WTC11 (cell line): ENCODE data around the gene FCRLB. TPM values are rescaled to one million over a fixed set of nuclear protein-coding genes. Genes with fewer than 3 reads are reported as not detected.
A peak's percentile ranks its signal among the peaks of the same experiment; 100 is the strongest.

Experiments
- ATAC-seq: fragments of 200-7000 bp; cut with Tn5 transposase; 2 replicates; pipeline ENCODE4 v1.10.0; 2021; ENCODE audit warnings: mild to moderate bottlenecking, moderate library complexity
- CTCF ChIA-PET: fragments of 300-600 bp; sonication (Branson Sonifier 250); formaldehyde crosslinking; loops from one replicate; lab custom pipeline; 2021; ENCODE audit warnings: antibody characterized with exemption; lab: Charles Lee
- POLR2A ChIA-PET: fragments of 350-600 bp; sonication (Branson Sonifier 250); formaldehyde crosslinking; loops from one replicate; lab custom pipeline; 2021; ENCODE audit warnings: antibody characterized with exemption; lab: Charles Lee
- DNase-seq: peaks from one replicate; pipeline ENCODE4 v3.0.0; 2021; ENCODE audit warnings: low spot score
- H3K27ac Mint-ChIP-seq: 2 replicates; pipeline ENCODE4 v1.8.0; 2021; ENCODE audit warnings: mixed read lengths
- H3K27me3 Mint-ChIP-seq: 2 replicates; pipeline ENCODE4 v1.8.0; 2021; ENCODE audit warnings: low read depth, mild to moderate bottlenecking, moderate library complexity, mixed read lengths
- H3K36me3 Mint-ChIP-seq: 2 replicates; pipeline ENCODE4 v1.8.0; 2021; ENCODE audit warnings: mixed read lengths
- H3K4me1 Mint-ChIP-seq: 2 replicates; pipeline ENCODE4 v1.8.0; 2022; ENCODE audit warnings: mixed read lengths
- H3K4me3 Mint-ChIP-seq: 2 replicates; pipeline ENCODE4 v1.8.0; 2021; ENCODE audit warnings: mild to moderate bottlenecking, moderate library complexity, mixed read lengths
- H3K9me3 Mint-ChIP-seq: 2 replicates; pipeline ENCODE4 v1.8.0; 2021; ENCODE audit warnings: mixed read lengths
- ATF1 ChIP-seq: sonication (generic); formaldehyde crosslinking; IDR thresholded peaks from 2 replicates; pipeline ENCODE4 v1.8.1; 2023; ENCODE audit warnings: mild to moderate bottlenecking, moderate library complexity, missing genetic modification reagents
- EMX1 ChIP-seq: fragments of 250-450 bp; sonication (Bioruptor Pico); IDR thresholded peaks from 2 replicates; pipeline ENCODE4 v1.8.0; 2021; ENCODE audit warnings: mild to moderate bottlenecking
- ETV6 ChIP-seq: sonication (generic); formaldehyde crosslinking; IDR thresholded peaks from 2 replicates; pipeline ENCODE4 v1.8.1; 2022; ENCODE audit warnings: mild to moderate bottlenecking, missing genetic modification reagents
- GTF2I ChIP-seq: fragments of 250-450 bp; sonication (Bioruptor Pico); conservative IDR thresholded peaks from 2 replicates; pipeline ENCODE4 v1.4.0; 2021; ENCODE audit warnings: mild to moderate bottlenecking
- MYBL2 ChIP-seq: sonication (generic); formaldehyde crosslinking; IDR thresholded peaks from 2 replicates; pipeline ENCODE4 v1.8.1; 2023; ENCODE audit warnings: mild to moderate bottlenecking, moderate library complexity, missing genetic modification reagents
- NFE2L1 ChIP-seq: sonication (generic); formaldehyde crosslinking; IDR thresholded peaks from 2 replicates; pipeline ENCODE4 v1.8.1; 2023; ENCODE audit warnings: missing genetic modification reagents
- NR2C2 ChIP-seq: sonication (generic); formaldehyde crosslinking; IDR thresholded peaks from 2 replicates; pipeline ENCODE4 v1.8.0; 2022; ENCODE audit warnings: mild to moderate bottlenecking, missing genetic modification reagents
- NR3C1 ChIP-seq: sonication (generic); formaldehyde crosslinking; conservative IDR thresholded peaks from 2 replicates; pipeline ENCODE4 v1.8.1; 2023; ENCODE audit warnings: low read depth, mild to moderate bottlenecking, missing genetic modification reagents
- RORB ChIP-seq: fragments of 250-450 bp; sonication (Bioruptor Pico); IDR thresholded peaks from 2 replicates; pipeline ENCODE4 v1.9.0; 2021; ENCODE audit warnings: mild to moderate bottlenecking
- SMAD3 ChIP-seq: sonication (generic); formaldehyde crosslinking; IDR thresholded peaks from 2 replicates; pipeline ENCODE4 v1.8.0; 2022; ENCODE audit warnings: missing genetic modification reagents, mild to moderate bottlenecking, borderline replicate concordance
- TCF7 ChIP-seq: sonication (generic); formaldehyde crosslinking; IDR thresholded peaks from 2 replicates; pipeline ENCODE4 v1.8.0; 2022; ENCODE audit warnings: mild to moderate bottlenecking, low read depth, missing genetic modification reagents, moderate library complexity
- TEAD4 ChIP-seq: sonication (generic); formaldehyde crosslinking; IDR thresholded peaks from 2 replicates; pipeline ENCODE4 v1.8.0; 2022; ENCODE audit warnings: mild to moderate bottlenecking, missing genetic modification reagents
- ZNF138 ChIP-seq: sonication (generic); formaldehyde crosslinking; conservative IDR thresholded peaks from 2 replicates; pipeline ENCODE4 v1.8.1; 2022; ENCODE audit warnings: mild to moderate bottlenecking, moderate library complexity, missing genetic modification reagents
- ZNF232 ChIP-seq: sonication (generic); formaldehyde crosslinking; IDR thresholded peaks from 2 replicates; pipeline ENCODE4 v1.8.0; 2022; ENCODE audit warnings: mild to moderate bottlenecking, missing genetic modification reagents
- total RNA-seq: library from RNA; stranded (reverse); gene quantifications from 3 replicates; pipeline ENCODE4 v1.2.3, GENCODE V29; 2021
- TF ChIP-seq, protein P1 (sequence below): fragments of 200-600 bp; IDR thresholded peaks from 2 replicates; pipeline ENCODE4 v1.8.0; 2022; ENCODE audit warnings: antibody characterized with exemption
- TF ChIP-seq, protein P2 (sequence below): sonication (generic); formaldehyde crosslinking; IDR thresholded peaks from 2 replicates; pipeline ENCODE4 v1.8.1; 2022; ENCODE audit warnings: missing genetic modification reagents, borderline replicate concordance
- TF ChIP-seq, protein P3 (sequence below): sonication (generic); formaldehyde crosslinking; IDR thresholded peaks from 2 replicates; pipeline ENCODE4 v1.8.0; 2023; ENCODE audit warnings: missing genetic modification reagents
- TF ChIP-seq, protein P4 (sequence below): sonication (generic); formaldehyde crosslinking; IDR thresholded peaks from 2 replicates; pipeline ENCODE4 v1.8.1; 2022; ENCODE audit warnings: low read depth, missing genetic modification reagents, borderline replicate concordance

Gene FCRLB
- total RNA-seq, 1 experiment from 2014 or later, result 0.37 TPM

DNA sequence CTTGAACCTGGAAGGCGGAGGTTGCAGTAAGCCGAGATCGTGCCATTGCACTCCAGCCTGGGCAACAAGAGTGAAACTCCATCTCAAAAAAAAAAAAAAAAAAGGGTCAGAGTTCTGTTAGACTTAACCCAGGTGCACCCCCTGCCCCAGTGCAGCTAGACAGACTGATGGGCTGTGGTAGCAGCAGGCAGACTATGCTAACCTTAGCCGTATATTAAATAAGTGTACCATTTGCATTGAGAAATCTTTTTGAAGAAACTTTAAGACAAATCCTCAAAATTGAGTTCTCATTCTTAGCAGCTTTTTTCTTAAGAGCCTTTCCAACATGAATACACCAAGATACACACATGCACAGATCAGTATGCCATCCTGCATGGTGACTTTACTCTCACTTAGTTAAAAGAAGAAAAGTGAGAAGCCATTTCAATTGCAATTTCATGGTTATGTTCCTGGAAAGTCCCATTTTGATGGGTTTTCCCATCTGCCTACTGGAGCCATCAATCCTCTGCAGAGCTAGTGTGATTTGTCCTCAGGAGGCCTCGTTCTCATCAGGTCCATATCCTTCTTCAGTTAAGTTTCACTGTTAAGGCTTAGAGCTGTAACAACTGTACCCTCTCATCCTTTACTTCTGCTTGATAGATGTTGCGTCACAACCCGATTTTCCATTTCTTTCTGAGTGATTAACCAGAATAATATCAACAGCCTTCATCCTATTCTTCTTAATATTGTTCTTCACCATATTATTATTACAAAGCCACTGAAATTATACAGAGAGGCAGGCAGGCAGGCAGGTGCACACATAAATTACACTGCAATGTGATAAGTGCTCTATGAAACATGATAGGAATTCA, 7.3 kb downstream of the FCRLB start:
- Mint-ChIP-seq H3K4me1 (peaks cover 36% of the 10 kb centered on the region), H3K9me3 (no peaks in the 10 kb centered on the region), H3K27ac (no peak overlapping the region), H3K4me3 (peak overlapping the region; percentile 90), H3K27me3 (peaks cover 50% of the 10 kb centered on the region), H3K36me3 (no peaks in the 10 kb centered on the region)
- TF ChIP-seq ZNF232 (no peak), TCF7 (CRISPR knock-in tag) (no peak)
- CTCF ChIA-PET, result interaction anchor here (1.1 kb wide), 1 partner anchor 10 kb away, joined by 6 read pairs; no protein-coding TSS in a partner anchor
- POLR2A ChIA-PET, result no interaction called here
- DNase-seq, result no peak
- ATAC-seq, result no peak

DNA sequence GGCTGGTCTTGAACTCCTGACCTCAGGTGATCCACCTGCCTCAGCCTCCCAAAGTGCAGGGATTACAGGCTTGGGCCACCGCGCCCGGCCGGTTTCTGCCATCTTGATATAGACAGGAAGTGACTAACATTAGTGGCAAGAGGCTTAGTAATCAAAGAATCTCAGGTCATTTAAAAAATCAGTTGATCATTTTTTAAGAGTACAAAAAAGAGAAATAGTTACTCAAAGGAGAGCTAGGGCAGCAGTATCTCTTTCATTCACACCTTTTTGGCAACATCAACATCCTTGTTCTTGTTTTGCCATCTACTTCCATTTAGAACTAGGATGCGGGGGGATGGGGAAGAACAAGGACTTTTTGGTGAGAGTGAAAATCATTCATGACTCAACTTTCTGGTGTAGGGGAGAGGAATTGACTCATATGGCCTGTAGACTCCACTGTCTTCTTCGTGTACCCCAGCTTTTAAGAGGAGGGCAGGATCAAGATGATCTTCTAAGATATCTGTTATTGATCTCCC, 8.8 kb downstream of the FCRLB start:
- Mint-ChIP-seq H3K9me3 (no peaks in the 10 kb centered on the region), H3K27ac (no peak overlapping the region), H3K4me1 (peaks cover 33% of the 10 kb centered on the region), H3K4me3 (no peak overlapping the region), H3K27me3 (peaks cover 35% of the 10 kb centered on the region), H3K36me3 (no peaks in the 10 kb centered on the region)
- ATAC-seq (no peak), DNase-seq (no peak)
- POLR2A ChIA-PET, result no interaction called here
- CTCF ChIA-PET, result interaction anchor here (1.5 kb wide), 1 partner anchor 11 kb away, joined by 7 read pairs; no protein-coding TSS in a partner anchor
- TF ChIP-seq ATF1, result no peak
- TF ChIP-seq TEAD4, result no peak
- no peak for TF ChIP-seq SMAD3 (CRISPR knock-in tag)
- TF ChIP-seq, protein P1, sequence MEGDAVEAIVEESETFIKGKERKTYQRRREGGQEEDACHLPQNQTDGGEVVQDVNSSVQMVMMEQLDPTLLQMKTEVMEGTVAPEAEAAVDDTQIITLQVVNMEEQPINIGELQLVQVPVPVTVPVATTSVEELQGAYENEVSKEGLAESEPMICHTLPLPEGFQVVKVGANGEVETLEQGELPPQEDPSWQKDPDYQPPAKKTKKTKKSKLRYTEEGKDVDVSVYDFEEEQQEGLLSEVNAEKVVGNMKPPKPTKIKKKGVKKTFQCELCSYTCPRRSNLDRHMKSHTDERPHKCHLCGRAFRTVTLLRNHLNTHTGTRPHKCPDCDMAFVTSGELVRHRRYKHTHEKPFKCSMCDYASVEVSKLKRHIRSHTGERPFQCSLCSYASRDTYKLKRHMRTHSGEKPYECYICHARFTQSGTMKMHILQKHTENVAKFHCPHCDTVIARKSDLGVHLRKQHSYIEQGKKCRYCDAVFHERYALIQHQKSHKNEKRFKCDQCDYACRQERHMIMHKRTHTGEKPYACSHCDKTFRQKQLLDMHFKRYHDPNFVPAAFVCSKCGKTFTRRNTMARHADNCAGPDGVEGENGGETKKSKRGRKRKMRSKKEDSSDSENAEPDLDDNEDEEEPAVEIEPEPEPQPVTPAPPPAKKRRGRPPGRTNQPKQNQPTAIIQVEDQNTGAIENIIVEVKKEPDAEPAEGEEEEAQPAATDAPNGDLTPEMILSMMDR, result no peak
- TF ChIP-seq RORB (CRISPR knock-in tag), result no peak
- TF ChIP-seq, protein P2, sequence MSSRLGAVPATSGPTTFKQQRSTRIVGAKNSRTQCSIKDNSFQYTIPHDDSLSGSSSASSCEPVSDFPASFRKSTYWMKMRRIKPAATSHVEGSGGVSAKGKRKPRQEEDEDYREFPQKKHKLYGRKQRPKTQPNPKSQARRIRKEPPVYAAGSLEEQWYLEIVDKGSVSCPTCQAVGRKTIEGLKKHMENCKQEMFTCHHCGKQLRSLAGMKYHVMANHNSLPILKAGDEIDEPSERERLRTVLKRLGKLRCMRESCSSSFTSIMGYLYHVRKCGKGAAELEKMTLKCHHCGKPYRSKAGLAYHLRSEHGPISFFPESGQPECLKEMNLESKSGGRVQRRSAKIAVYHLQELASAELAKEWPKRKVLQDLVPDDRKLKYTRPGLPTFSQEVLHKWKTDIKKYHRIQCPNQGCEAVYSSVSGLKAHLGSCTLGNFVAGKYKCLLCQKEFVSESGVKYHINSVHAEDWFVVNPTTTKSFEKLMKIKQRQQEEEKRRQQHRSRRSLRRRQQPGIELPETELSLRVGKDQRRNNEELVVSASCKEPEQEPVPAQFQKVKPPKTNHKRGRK (CRISPR knock-in tag), result no peak
- TF ChIP-seq ETV6 (CRISPR knock-in tag), result no peak
- TF ChIP-seq GTF2I (CRISPR knock-in tag), result no peak
- no peak for TF ChIP-seq ZNF138
- no peak for TF ChIP-seq NR3C1 (CRISPR knock-in tag)
- TF ChIP-seq, protein P3, sequence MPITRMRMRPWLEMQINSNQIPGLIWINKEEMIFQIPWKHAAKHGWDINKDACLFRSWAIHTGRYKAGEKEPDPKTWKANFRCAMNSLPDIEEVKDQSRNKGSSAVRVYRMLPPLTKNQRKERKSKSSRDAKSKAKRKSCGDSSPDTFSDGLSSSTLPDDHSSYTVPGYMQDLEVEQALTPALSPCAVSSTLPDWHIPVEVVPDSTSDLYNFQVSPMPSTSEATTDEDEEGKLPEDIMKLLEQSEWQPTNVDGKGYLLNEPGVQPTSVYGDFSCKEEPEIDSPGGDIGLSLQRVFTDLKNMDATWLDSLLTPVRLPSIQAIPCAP, result no peak
- TF ChIP-seq NFE2L1 (CRISPR knock-in tag), result no peak
- no peak for TF ChIP-seq ZNF232
- TF ChIP-seq MYBL2 (CRISPR knock-in tag), result no peak
- TF ChIP-seq, protein P4, sequence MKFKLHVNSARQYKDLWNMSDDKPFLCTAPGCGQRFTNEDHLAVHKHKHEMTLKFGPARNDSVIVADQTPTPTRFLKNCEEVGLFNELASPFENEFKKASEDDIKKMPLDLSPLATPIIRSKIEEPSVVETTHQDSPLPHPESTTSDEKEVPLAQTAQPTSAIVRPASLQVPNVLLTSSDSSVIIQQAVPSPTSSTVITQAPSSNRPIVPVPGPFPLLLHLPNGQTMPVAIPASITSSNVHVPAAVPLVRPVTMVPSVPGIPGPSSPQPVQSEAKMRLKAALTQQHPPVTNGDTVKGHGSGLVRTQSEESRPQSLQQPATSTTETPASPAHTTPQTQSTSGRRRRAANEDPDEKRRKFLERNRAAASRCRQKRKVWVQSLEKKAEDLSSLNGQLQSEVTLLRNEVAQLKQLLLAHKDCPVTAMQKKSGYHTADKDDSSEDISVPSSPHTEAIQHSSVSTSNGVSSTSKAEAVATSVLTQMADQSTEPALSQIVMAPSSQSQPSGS, result no peak
- TF ChIP-seq EMX1 (CRISPR knock-in tag), result no peak
- TF ChIP-seq NR2C2 (CRISPR knock-in tag), result no peak
- TF ChIP-seq, all 79 proteins: peak for 0
